H54 (cell line): ENCODE results near the gene DSC2.

Source experiments
- DNase-seq: peaks from one replicate; pipeline ENCODE4 v3.0.0; 2011; ENCODE audit warnings: low spot score, mixed read lengths; ENCODE audit not compliant: insufficient read length
- FAIRE-seq: peaks from 3 replicates; lab custom pipeline; 2011; peaks lifted over from hg19 to GRCh38; lab: Jason Lieb, UNC
- POLR2A ChIP-seq: IDR thresholded peaks from 2 replicates; pipeline ENCODE4 v1.6.1; 2011; ENCODE audit warnings: low read depth, mild to moderate bottlenecking, low read length

DSC2 gene

DNA sequence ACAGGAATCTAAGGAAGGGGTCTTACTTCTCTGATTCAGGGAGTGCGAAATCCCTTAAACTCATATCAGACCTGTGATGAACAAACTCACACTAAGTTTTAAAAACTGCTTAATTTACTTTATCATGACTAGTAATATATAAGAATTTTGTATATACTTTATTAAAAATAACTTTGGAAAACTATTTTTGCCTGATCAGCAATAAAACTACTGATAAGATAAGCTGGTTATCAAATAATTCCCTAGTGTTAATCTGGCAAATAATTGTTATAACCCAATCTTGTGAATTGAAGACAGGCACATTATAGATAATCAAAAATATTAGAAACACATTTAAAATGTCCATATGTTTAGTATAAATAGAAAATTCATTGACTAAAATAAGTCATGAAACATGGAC lies 36.0 kb downstream of the DSC2 start:
- TF ChIP-seq POLR2A: no peak
- DNase-seq (no peak), FAIRE-seq (no peak)

DNA sequence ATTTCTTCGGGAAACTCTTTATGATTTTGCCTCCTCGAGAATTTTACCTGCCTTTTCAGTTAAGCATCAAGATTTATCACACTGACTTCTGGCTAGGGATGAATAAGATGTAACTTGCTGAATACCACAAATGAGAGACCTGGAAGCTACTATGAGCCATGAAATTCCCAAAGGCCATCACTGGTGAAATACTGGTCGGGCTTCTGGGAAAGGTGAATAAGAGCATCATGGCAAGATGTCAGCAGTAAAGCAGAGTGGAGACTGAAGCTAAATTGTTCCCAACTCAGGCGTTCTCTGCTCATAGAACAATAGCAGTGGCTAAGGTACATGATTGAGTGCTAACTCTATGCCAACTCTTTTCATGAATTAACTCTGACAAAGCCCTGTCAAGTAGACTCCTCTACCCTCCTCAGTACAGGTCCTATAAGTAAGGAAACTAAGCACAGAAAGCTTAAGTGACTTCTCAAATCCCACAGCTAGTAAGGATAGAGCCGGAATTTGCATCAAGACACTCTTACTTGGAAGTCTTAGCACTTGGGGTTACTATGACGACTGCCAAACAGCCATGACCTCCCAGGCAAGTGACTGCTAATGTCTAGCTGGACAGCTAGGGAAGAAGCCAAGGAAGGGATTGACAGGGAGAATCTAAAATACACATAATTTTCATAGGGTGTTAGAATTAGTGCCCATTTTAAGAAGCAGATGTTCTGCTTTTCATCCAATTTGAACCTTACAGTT lies 37.0 kb downstream of the DSC2 start:
- no peak for DNase-seq
- no peak for FAIRE-seq
- TF ChIP-seq POLR2A: no peak

DNA sequence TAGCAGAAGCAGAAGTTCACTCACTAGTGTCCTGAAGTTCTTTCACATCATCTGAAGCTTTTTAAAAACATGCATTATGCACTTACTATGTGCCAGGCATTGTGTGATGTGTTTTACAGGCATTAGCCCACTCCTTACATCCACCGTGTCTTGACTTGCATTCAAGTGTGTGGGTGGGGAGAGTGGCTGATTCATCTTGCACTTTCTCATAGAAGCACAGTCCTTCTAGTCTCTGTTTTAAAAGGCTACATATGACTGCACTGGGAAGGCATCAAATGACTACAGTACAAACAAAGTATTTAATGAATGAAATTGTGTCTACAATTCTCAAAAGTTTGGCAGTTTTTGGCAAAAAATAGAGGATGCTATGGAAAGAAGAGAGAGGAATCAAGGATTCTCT lies 38.1 kb downstream of the DSC2 start:
- FAIRE-seq: no peak
- no peak for TF ChIP-seq POLR2A
- DNase-seq: no peak

DNA sequence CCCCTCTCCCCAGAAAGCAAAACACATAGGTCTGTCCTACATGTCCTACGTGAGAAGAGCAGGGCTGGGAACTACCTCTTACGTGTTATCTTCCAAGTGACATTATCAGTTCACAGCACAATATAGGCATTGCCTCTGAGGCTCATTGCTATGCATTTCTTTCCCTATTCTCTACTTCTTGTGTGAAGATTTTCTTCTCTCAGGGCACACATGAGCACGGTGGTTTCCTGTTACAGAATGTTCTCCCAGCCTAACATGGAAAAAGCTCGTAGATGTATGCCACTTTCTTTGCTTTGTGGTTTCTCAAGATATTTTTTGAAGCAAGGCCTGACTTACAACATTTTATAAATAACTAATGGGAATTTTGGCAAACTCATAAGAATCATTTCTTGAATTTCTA lies 40.3 kb downstream of the DSC2 start:
- TF ChIP-seq POLR2A: no peak
- FAIRE-seq (no peak), DNase-seq (no peak)

DNA sequence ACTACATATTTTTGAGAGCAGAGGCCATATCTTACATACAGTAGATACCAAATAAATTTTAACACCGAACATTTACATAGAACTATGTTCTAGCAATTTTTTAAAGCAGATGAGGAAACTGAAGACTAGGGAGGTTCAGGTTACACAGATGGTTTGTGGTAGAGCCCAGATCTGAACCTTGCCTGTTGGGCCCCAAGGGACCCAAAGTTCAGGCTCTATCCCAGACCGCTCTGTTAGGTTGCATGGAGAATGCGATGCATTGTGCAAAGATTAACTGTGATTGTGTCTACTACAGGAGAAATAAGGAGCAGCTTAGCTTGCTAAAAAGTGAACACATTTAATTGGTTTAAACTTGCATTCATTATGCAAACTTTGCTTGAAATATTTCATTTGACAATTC lies 43.3 kb downstream of the DSC2 start:
- FAIRE-seq: no peak
- no peak for TF ChIP-seq POLR2A
- no peak for DNase-seq

DNA sequence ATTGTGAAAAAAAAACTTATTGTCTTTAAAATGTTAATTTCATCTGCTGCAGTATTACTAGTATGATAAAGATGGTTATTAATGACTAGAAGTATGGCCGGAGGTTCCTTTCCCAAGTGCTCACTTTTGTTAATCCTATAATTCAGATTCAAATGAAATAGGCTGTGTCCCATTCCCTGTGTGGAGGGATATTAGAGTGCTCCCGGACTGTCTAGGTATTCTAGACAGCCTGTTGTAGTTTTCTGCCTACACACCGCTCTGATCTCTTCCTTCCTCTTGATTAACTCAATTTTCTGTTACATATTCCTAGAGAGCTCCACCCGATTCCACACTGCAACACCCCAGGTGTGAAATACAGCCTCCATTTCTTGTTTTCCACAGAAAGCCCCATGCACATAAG lies 44.3 kb downstream of the DSC2 start:
- TF ChIP-seq POLR2A: no peak
- no peak for DNase-seq
- FAIRE-seq: no peak

DNA sequence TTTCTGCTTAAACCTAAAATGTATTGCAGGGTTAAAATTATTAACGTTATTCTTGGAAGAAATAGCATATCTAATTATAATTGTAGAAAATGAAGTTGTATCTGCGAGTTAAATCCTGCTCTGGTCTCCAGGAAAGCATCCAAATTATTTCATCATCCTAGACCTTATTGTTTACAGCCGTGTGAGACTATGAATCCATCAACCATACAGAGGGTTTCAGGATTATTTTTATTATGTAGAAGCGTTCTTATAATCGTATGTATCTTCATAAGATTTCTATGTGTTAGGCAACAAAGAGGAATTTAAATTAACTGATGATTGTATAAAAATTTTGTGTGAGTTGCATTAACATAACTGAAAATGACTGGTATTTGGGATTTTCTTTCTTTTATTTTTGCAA lies 45.2 kb downstream of the DSC2 start:
- DNase-seq (no peak), FAIRE-seq (no peak)
- no peak for TF ChIP-seq POLR2A

DNA sequence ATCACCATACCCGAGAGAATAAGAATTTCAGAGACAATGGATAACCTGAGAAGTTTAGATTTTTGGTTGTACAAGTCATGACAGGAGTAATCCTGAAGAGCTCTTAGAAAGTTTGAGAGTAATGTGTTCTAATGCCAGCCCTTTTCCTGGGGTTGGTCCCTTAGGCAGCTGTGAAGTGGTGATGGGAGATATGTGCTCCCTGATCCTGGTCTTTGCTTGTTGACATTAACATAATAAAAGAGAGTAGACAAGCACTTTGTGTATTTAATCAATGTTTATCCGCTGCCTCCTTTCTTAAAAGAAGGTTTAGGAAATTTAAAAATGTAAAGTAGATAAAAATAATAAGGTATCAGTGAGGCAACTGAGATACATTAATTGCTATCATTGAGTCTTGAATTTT lies 45.9 kb downstream of the DSC2 start:
- FAIRE-seq: no peak
- no peak for DNase-seq

DNA sequence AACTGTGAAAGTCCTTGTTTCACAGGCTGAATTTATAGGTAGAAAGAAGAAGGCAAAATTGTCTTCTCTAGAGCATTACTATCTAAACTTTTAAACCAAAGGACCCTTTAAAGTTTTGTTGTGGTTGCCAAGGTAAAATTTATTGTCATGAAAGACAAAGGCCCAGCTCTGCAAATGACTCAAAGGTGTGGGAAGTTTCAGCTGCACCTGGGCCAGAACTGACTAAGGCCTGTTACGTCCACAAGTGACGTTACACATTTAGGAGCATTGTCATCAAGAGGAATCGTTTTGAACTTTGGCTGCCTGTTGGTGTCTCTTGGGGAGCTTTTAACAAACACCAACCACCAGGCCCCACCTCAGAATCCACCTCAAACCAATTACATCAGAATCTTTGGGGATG lies 51.6 kb downstream of the DSC2 start:
- no peak for DNase-seq
- TF ChIP-seq POLR2A: no peak
- FAIRE-seq: no peak

More for the DNA sequence above, 45.9 kb downstream of the DSC2 start:
- TF ChIP-seq POLR2A: no peak

DNA sequence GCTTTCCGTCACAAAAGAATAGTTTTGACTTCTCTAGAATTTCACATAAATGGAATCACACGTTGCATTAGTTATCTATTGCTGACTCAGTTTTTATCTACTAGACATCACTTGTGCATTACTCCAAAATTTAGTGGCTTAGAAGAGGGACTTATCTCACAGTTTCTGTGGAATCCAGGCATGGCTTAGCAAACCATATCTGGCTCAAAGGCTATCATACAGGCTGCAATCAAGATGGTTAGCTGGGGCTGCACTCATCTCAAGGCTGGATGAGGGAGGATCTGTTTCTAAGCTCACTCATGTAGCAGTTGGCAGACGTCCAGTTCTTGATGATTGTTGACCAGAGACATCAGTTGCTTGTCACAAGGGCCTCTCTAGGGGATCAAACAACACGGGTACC lies 53.0 kb downstream of the DSC2 start:
- TF ChIP-seq POLR2A: no peak
- no peak for FAIRE-seq
- no peak for DNase-seq

DNA sequence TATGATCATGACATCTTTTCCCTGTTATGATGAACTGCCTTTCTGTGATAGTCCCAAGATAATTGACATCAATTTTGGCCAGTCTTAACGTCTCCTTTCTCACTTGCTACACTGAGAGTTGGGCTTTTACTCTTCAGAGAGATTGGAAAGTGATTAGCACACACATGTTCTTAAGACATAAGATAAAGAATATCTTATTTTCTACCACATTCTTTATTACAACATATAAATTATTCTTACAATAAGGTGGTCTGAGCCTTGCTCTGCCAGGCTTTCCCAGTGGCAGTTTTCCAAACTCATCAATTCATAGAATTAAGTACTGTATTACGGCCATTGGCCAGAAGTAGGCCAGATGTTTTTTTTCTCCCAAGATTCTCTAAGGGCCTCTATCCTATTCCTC lies 54.0 kb downstream of the DSC2 start:
- DNase-seq: no peak
- FAIRE-seq: no peak
- TF ChIP-seq POLR2A: no peak

DNA sequence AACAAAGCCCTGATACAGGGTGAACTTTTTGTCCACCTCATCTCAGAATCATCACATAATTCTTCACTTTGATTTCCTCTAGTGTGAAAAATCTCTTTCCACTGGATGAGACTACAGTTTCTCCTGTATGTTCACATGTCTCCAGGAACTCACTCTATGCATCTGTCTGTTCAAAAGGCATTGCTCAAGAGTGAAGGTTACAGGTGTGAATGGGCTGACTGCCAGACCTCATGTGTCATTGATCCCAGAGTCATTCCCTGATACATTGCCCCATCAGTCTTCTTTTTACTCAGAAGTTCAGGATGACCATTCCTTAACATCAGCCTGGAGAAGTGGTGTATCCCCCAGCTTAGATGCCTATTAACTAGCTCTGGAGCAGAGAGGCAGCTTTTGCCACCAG lies 55.3 kb downstream of the DSC2 start:
- no peak for TF ChIP-seq POLR2A
- FAIRE-seq (no peak), DNase-seq (no peak)

DNA sequence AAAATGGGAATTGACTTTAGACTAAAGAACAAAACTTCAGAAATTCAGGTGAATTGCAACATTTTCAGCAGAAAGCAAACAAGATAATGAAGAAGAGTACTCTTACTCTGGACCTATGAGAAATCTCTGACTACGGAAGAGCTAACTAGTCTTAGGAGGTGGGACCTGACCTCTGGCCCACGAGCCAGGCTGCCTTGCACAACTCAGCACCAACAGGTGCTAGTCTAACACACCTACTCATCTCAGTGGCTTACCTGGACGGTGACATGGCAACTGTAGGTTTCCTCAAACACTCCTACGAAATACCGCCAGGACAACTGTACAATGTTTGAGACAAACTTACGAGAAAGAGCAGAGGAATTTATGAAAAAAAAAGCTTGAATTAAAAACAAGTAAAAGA lies 56.6 kb downstream of the DSC2 start:
- no peak for TF ChIP-seq POLR2A
- FAIRE-seq (no peak), DNase-seq (no peak)

DNA sequence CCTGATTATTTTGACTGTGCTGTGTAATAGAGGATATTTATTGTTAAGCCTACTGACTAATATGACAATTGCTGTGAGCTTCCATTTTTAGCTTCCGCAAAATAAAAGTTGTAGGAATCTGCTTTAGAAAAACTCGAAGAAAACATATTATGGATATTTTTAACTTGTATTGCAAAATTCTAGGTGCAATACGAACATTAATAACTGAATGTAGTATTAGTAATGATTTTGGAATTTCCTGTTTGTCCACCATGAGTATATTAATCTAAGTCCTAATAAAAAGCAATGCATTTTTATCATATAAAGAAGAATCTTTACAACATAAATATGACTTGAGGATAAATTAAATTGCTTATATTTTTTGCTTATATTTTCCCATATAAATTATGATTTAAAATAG lies 57.3 kb downstream of the DSC2 start:
- TF ChIP-seq POLR2A: no peak
- DNase-seq (no peak), FAIRE-seq (no peak)

DNA sequence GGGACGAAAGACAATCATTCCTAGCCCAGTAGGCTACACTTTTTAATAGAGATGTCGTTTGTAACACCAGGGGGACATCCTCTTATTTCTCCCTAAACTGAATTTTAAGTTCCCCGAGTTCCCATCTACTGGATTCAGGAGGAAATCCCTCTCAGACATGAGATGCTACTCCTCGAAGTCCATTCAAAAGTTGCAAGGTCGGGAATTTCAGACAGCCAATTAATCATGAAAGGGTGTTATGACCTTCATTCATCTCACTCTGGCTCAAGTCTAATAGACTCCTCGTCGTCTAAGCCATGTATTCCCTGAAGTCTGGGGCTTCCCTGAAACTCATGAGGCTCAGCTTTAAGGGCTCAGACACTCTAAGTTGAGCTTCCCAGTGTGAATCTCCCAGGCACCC lies 58.5 kb downstream of the DSC2 start:
- DNase-seq (no peak), FAIRE-seq (no peak)
- TF ChIP-seq POLR2A: no peak
